OCI-LY1 (cell line): ENCODE data around the gene FIZ1.
A peak's percentile ranks its signal among the peaks of the same experiment; 100 is the strongest.

Experiments
- H2AFZ ChIP-seq: fragments of 200-600 bp; sonication (generic), shearing (Covaris generic); 2 replicates; pipeline ENCODE4 v1.6.0; 2014; ENCODE audit warnings: antibody characterized with exemption, mild to moderate bottlenecking, low read length
- H3F3A ChIP-seq: fragments of 200-600 bp; sonication (generic), shearing (Covaris generic); 2 replicates; pipeline ENCODE4 v1.6.0; 2014; ENCODE audit warnings: mild to moderate bottlenecking, antibody characterized with exemption, low read length, moderate library complexity; ENCODE audit not compliant: insufficient read depth
- H3K27ac ChIP-seq: fragments of 200-600 bp; sonication (generic); 2 replicates; pipeline ENCODE4 v1.5.1; 2014; ENCODE audit warnings: low read length, mixed run types, mild to moderate bottlenecking, low read depth; ENCODE audit not compliant: poor library complexity, severe bottlenecking
- H3K27me3 ChIP-seq: fragments of 200-600 bp; sonication (generic); 2 replicates; pipeline ENCODE4 v1.6.0; 2014; ENCODE audit warnings: antibody characterized with exemption, mild to moderate bottlenecking, low read length, moderate library complexity; ENCODE audit not compliant: insufficient read depth
- H3K36me3 ChIP-seq: fragments of 200-600 bp; sonication (generic); 2 replicates; pipeline ENCODE4 v1.6.1; 2014; ENCODE audit warnings: mild to moderate bottlenecking, antibody characterized with exemption, low read length, moderate library complexity, mixed read lengths; ENCODE audit not compliant: insufficient read depth
- H3K4me1 ChIP-seq: fragments of 200-600 bp; sonication (generic); 2 replicates; pipeline ENCODE4 v1.5.1; 2014; ENCODE audit warnings: mild to moderate bottlenecking, low read length, moderate library complexity; ENCODE audit not compliant: insufficient read depth, severe bottlenecking
- H3K4me2 ChIP-seq: fragments of 200-600 bp; sonication (generic), shearing (Covaris generic); 2 replicates; pipeline ENCODE4 v1.6.1; 2014; ENCODE audit warnings: low read length
- H3K4me3 ChIP-seq: fragments of 200-600 bp; sonication (generic); 2 replicates; pipeline ENCODE4 v1.5.1; 2014; ENCODE audit warnings: low read length, low read depth, mild to moderate bottlenecking, mixed read lengths; ENCODE audit not compliant: poor library complexity, severe bottlenecking
- H3K79me2 ChIP-seq: fragments of 200-600 bp; shearing (Covaris generic); 2 replicates; pipeline ENCODE4 v1.6.1; 2016; ENCODE audit warnings: mixed run types, low read length, mixed read lengths; ENCODE audit not compliant: insufficient read depth
- H3K9ac ChIP-seq: fragments of 200-600 bp; sonication (generic), shearing (Covaris generic); 2 replicates; pipeline ENCODE4 v1.6.1; 2014; ENCODE audit warnings: mild to moderate bottlenecking, low read length, mixed read lengths
- H3K9me2 ChIP-seq: fragments of 200-600 bp; sonication (generic), shearing (Covaris generic); 2 replicates; pipeline ENCODE4 v1.6.1; 2014; ENCODE audit warnings: low read depth, mild to moderate bottlenecking, low read length, mixed read lengths
- H3K9me3 ChIP-seq: fragments of 200-600 bp; shearing (Covaris generic); 2 replicates; pipeline ENCODE4 v1.6.1; 2014; ENCODE audit warnings: low read length, mixed read lengths
- H4K20me1 ChIP-seq: fragments of 200-600 bp; sonication (generic), shearing (Covaris generic); 2 replicates; pipeline ENCODE4 v1.6.0; 2016; ENCODE audit warnings: mild to moderate bottlenecking, low read length; ENCODE audit not compliant: insufficient read depth
- CTCF ChIP-seq: fragments of 200-600 bp; sonication (generic), shearing (Covaris generic); IDR thresholded peaks from 2 replicates; pipeline ENCODE4 v1.5.1; 2017; ENCODE audit warnings: mild to moderate bottlenecking, antibody characterized with exemption, low read length, moderate library complexity, mixed read lengths
- EZH2 ChIP-seq: fragments of 200-600 bp; sonication (generic), shearing (Covaris generic); IDR thresholded peaks from 2 replicates; pipeline ENCODE4 v1.8.0; 2017; ENCODE audit warnings: borderline replicate concordance, mixed run types, mild to moderate bottlenecking, antibody characterized with exemption, low read length, moderate library complexity, mixed read lengths

Gene FIZ1

GRCh38 chr19:55633861-55634260 is 34.5 kb upstream of the FIZ1 start:
- Histone ChIP-seq H3K36me3 (no peaks in the 10 kb centered on the region), H2AFZ (peak overlapping the region; percentile 65), H3K4me2 (peak overlapping the region; percentile 97), H3K9me3 (no peaks in the 10 kb centered on the region), H3K9ac (peak overlapping the region; percentile 89; the same call in 1 of the 2 replicates), H3F3A (no peaks in the 10 kb centered on the region), H3K79me2 (peaks cover 16% of the 10 kb centered on the region), H3K27me3 (no peaks in the 10 kb centered on the region), H3K9me2 (no peaks in the 10 kb centered on the region), H3K4me1 (peaks cover 31% of the 10 kb centered on the region), H3K27ac (no peak overlapping the region), H4K20me1 (no peaks in the 10 kb centered on the region), H3K4me3 (peak overlapping the region; percentile 82)
- TF ChIP-seq CTCF (no peak), EZH2 (no peak)

GRCh38 chr19:55632463-55632834 is 33.1 kb upstream of the FIZ1 start:
- Histone ChIP-seq H3K79me2 (peaks cover 16% of the 10 kb centered on the region), H3K4me2 (peak overlapping the region; percentile 40; the same call in 1 of the 2 replicates), H3K4me3 (no peak overlapping the region), H2AFZ (no peak overlapping the region), H3K9me2 (no peaks in the 10 kb centered on the region), H3K36me3 (no peaks in the 10 kb centered on the region), H3K27ac (no peak overlapping the region), H3K9me3 (no peaks in the 10 kb centered on the region), H3F3A (no peaks in the 10 kb centered on the region), H3K4me1 (peaks cover 31% of the 10 kb centered on the region), H4K20me1 (no peaks in the 10 kb centered on the region), H3K9ac (no peak overlapping the region), H3K27me3 (no peaks in the 10 kb centered on the region)
- TF ChIP-seq EZH2 (no peak), CTCF (peak; percentile 83)

GRCh38 chr19:55626350-55626749 is 27.0 kb upstream of the FIZ1 start:
- no peak overlapping the region for H2AFZ ChIP-seq
- H3K9ac ChIP-seq = no peak overlapping the region
- H3K4me3 ChIP-seq = no peak overlapping the region

More at GRCh38 chr19:55626350-55626749, 27.0 kb upstream of the FIZ1 start:
- peaks cover 12% of the 10 kb centered on the region for H3K4me1 ChIP-seq
- no peaks in the 10 kb centered on the region for H4K20me1 ChIP-seq
- no peaks in the 10 kb centered on the region for H3F3A ChIP-seq
- no peaks in the 10 kb centered on the region for H3K79me2 ChIP-seq
- no peaks in the 10 kb centered on the region for H3K9me3 ChIP-seq
- no peak overlapping the region for H3K4me2 ChIP-seq
- H3K36me3 ChIP-seq = no peaks in the 10 kb centered on the region
- TF ChIP-seq EZH2 (no peak), CTCF (no peak)
- no peak overlapping the region for H3K27ac ChIP-seq
- no peaks in the 10 kb centered on the region for H3K27me3 ChIP-seq
- no peaks in the 10 kb centered on the region for H3K9me2 ChIP-seq
